ENCODE measurements around the gene JADE3. TPM values are rescaled to one million over a fixed set of nuclear protein-coding genes. Genes with fewer than 3 reads are reported as not detected.
A peak's percentile ranks its signal among the peaks of the same experiment; 100 is the strongest.

JADE3 gene
- total RNA-seq, 1 experiment from 2014 or later, result 17.0 TPM

- no peaks in the 10 kb centered on the region for H3K4me1 Mint-ChIP-seq (ENCODE audit: low read depth, unreplicated experiment)
- CTCF ChIA-PET, result interaction anchor here (1.1 kb wide), 1 partner anchor 190 kb away, joined by 7 read pairs; no protein-coding TSS in a partner anchor
- BruUV-seq (replicated peaks), result no TSS peak
These were observed 181.0 kb downstream of the JADE3 start for GRCh38 chrX:47093248-47093647.

GRCh38 chrX:47093860-47094259 lies 181.6 kb downstream of the JADE3 start:
- no peak overlapping the region for H3K27ac Mint-ChIP-seq (ENCODE audit: unreplicated experiment)
- intact Hi-C loops (cut with micrococcal nuclease; ENCODE audit: unreplicated experiment), result loop anchor here (5.0 to 10.0 kb wide), 2 partner anchors 192 to 289 kb away; no protein-coding TSS in a partner anchor
- BruUV-seq (replicated peaks), result no TSS peak

More at GRCh38 chrX:47093248-47093647, 181.0 kb downstream of the JADE3 start:
- intact Hi-C loops (cut with micrococcal nuclease; ENCODE audit: unreplicated experiment), result loop anchor here (5.0 to 10.0 kb wide), 2 partner anchors 191 to 288 kb away; no protein-coding TSS in a partner anchor
- no peaks in the 10 kb centered on the region for H3K27me3 Mint-ChIP-seq (ENCODE audit: unreplicated experiment)
- H3K36me3 Mint-ChIP-seq (ENCODE audit: insufficient read depth, unreplicated experiment), result no peaks in the 10 kb centered on the region
- no peak overlapping the region for H3K27ac Mint-ChIP-seq (ENCODE audit: unreplicated experiment)
- DNase-seq, result no peak
- H3K4me3 Mint-ChIP-seq (ENCODE audit: low read depth, unreplicated experiment), result no peak overlapping the region
- H3K9me3 Mint-ChIP-seq (ENCODE audit: low read depth, unreplicated experiment), result no peaks in the 10 kb centered on the region
- peak; percentile 12 for TF ChIP-seq CTCF (IDR thresholded peaks at IDR 0.05; ENCODE audit: unreplicated experiment)

GRCh38 chrX:47097018-47097417 lies 184.8 kb downstream of the JADE3 start:
- Mint-ChIP-seq H3K27me3 (ENCODE audit: unreplicated experiment) (peaks cover 7% of the 10 kb centered on the region), H3K27ac (ENCODE audit: unreplicated experiment) (no peak overlapping the region), H3K36me3 (ENCODE audit: insufficient read depth, unreplicated experiment) (no peaks in the 10 kb centered on the region), H3K4me3 (ENCODE audit: low read depth, unreplicated experiment) (no peak overlapping the region), H3K9me3 (ENCODE audit: low read depth, unreplicated experiment) (no peaks in the 10 kb centered on the region), H3K4me1 (ENCODE audit: low read depth, unreplicated experiment) (no peaks in the 10 kb centered on the region)
- BruUV-seq (replicated peaks), result no TSS peak
- TF ChIP-seq CTCF (IDR thresholded peaks at IDR 0.05; ENCODE audit: unreplicated experiment), result no peak
- DNase-seq, result no peak
- CTCF ChIA-PET, result interaction anchor here (1.1 kb wide), 1 partner anchor 16 kb away, joined by 3 read pairs; no protein-coding TSS in a partner anchor
- intact Hi-C loops (cut with micrococcal nuclease; ENCODE audit: unreplicated experiment), result loop anchor here (10.0 kb wide), 1 partner anchor 292 kb away; no protein-coding TSS in a partner anchor

More at GRCh38 chrX:47093860-47094259, 181.6 kb downstream of the JADE3 start:
- Mint-ChIP-seq H3K9me3 (ENCODE audit: low read depth, unreplicated experiment) (no peaks in the 10 kb centered on the region), H3K27me3 (ENCODE audit: unreplicated experiment) (no peaks in the 10 kb centered on the region), H3K4me1 (ENCODE audit: low read depth, unreplicated experiment) (no peaks in the 10 kb centered on the region), H3K36me3 (ENCODE audit: insufficient read depth, unreplicated experiment) (no peaks in the 10 kb centered on the region), H3K4me3 (ENCODE audit: low read depth, unreplicated experiment) (no peak overlapping the region)
- CTCF ChIA-PET, result interaction anchor here (1.1 kb wide), 1 partner anchor 190 kb away, joined by 7 read pairs; no protein-coding TSS in a partner anchor
- DNase-seq, result no peak
- no peak for TF ChIP-seq CTCF (IDR thresholded peaks at IDR 0.05; ENCODE audit: unreplicated experiment)

GRCh38 chrX:47098338-47099094 lies 186.3 kb downstream of the JADE3 start:
- intact Hi-C loops (cut with micrococcal nuclease; ENCODE audit: unreplicated experiment), result loop anchor here (10.0 kb wide), 1 partner anchor 294 kb away; no protein-coding TSS in a partner anchor
- BruUV-seq (replicated peaks), result no TSS peak
- Mint-ChIP-seq H3K36me3 (ENCODE audit: insufficient read depth, unreplicated experiment) (no peaks in the 10 kb centered on the region), H3K4me3 (ENCODE audit: low read depth, unreplicated experiment) (no peak overlapping the region), H3K27ac (ENCODE audit: unreplicated experiment) (no peak overlapping the region), H3K9me3 (ENCODE audit: low read depth, unreplicated experiment) (no peaks in the 10 kb centered on the region), H3K27me3 (ENCODE audit: unreplicated experiment) (peaks cover 7% of the 10 kb centered on the region), H3K4me1 (ENCODE audit: low read depth, unreplicated experiment) (no peaks in the 10 kb centered on the region)
- TF ChIP-seq CTCF (IDR thresholded peaks at IDR 0.05; ENCODE audit: unreplicated experiment), result no peak
- CTCF ChIA-PET, result interaction anchor here (0.6 to 0.9 kb wide), 3 partner anchors 16 to 66 kb away, joined by 3 to 7 read pairs (median 3); no protein-coding TSS in a partner anchor
- no peak for DNase-seq
